CD4-positive, alpha-beta memory T cell (primary cell): ENCODE results near the gene JMJD6. TPM values are rescaled to one million over a fixed set of nuclear protein-coding genes. Genes with fewer than 3 reads are reported as not detected.

Experiments used
- CTCF ChIA-PET: fragments of 350-600 bp; sonication (Branson Sonifier 250); formaldehyde crosslinking; loops from one replicate; lab custom pipeline; 2021; ENCODE audit warnings: inconsistent platforms; ENCODE audit not compliant: partially characterized antibody; lab: Charles Lee
- POLR2A ChIA-PET: fragments of 350-600 bp; sonication (Branson Sonifier 250); formaldehyde crosslinking; loops from one replicate; lab custom pipeline; 2021; ENCODE audit not compliant: partially characterized antibody; lab: Charles Lee
- DNase-seq, 5 donors: peaks; one replicate each; pipeline versions ENCODE4 v3.0.0 to v3.0.0-alpha.2; 2020 to 2022; ENCODE audit warnings: mixed read lengths in 1 of 5
- H3K27ac ChIP-seq: one replicate; pipeline ENCODE4 v1.7.0; 2013; ENCODE audit warnings: low read depth, low read length
- H3K27me3 ChIP-seq: 2 replicates; pipeline ENCODE4 v1.7.0; 2013; ENCODE audit warnings: mild to moderate bottlenecking, low read length, moderate library complexity; ENCODE audit not compliant: insufficient read depth
- H3K36me3 ChIP-seq: 2 replicates; pipeline ENCODE4 v1.7.0; 2013; ENCODE audit warnings: mild to moderate bottlenecking, low read length, moderate library complexity; ENCODE audit not compliant: insufficient read depth
- H3K4me1 ChIP-seq: 2 replicates; pipeline ENCODE4 v1.7.0; 2013; ENCODE audit warnings: mild to moderate bottlenecking, low read length, moderate library complexity; ENCODE audit not compliant: insufficient read depth
- H3K4me3 ChIP-seq, 2 donors: one replicate each; pipeline ENCODE4 v1.7.0; 2013; ENCODE audit warnings: low read length in 2 of 2, mild to moderate bottlenecking in 1 of 2
- H3K9me3 ChIP-seq, 2 donors: one replicate each; pipeline ENCODE4 v1.7.0; 2013; ENCODE audit warnings: low read length in 2 of 2, control low read depth in 1 of 2; ENCODE audit not compliant: control insufficient read depth in 1 of 2
- H3K27ac Mint-ChIP-seq, 7 donors: one replicate each; pipeline ENCODE4 v1.8.0; 2020 to 2021; ENCODE audit warnings: mixed read lengths in 7 of 7, mild to moderate bottlenecking in 6 of 7, inconsistent platforms in 3 of 7, moderate library complexity in 3 of 7
- H3K27me3 Mint-ChIP-seq, 2 donors: one replicate each; pipeline ENCODE4 v1.8.0; 2020 to 2021; ENCODE audit warnings: mixed read lengths in 2 of 2
- H3K36me3 Mint-ChIP-seq, 2 donors: one replicate each; pipeline ENCODE4 v1.8.0; 2020 to 2021; ENCODE audit warnings: mixed read lengths in 2 of 2, inconsistent platforms in 1 of 2, mild to moderate bottlenecking in 1 of 2
- H3K4me1 Mint-ChIP-seq, 4 donors: one replicate each; pipeline ENCODE4 v1.8.0; 2020 to 2021; ENCODE audit warnings: mixed read lengths in 4 of 4, mild to moderate bottlenecking in 1 of 4
- H3K4me3 Mint-ChIP-seq, 8 donors: one replicate each; pipeline ENCODE4 v1.8.0; 2020 to 2021; ENCODE audit warnings: mixed read lengths in 8 of 8, mild to moderate bottlenecking in 7 of 8, moderate library complexity in 6 of 8, inconsistent platforms in 3 of 8
- H3K9me3 Mint-ChIP-seq, 8 donors: one replicate each; pipeline ENCODE4 v1.8.0; 2020 to 2021; ENCODE audit warnings: mixed read lengths in 8 of 8, mild to moderate bottlenecking in 5 of 8, inconsistent platforms in 3 of 8, moderate library complexity in 1 of 8
- intact Hi-C: fragments of 100-400 bp; cut with micrococcal nuclease; formaldehyde crosslinking; loops from one replicate; pipeline ENCODE4 v1.15.1; 2023
- polyA plus RNA-seq, 2 donors: library from polyadenylated mRNA; unstranded; fragments of 300-500 nt; fragmentation: Illumina TruSeq; gene quantifications; one replicate each; pipeline ENCODE4 v1.2.3, GENCODE V29; 2021
- total RNA-seq, 2 experiments: library from RNA; stranded (reverse); gene quantifications; one replicate each; pipeline ENCODE4 v1.2.3, GENCODE V29; 2021

The JMJD6 gene
- total and polyA plus RNA-seq, 4 experiments from 2014 or later = 22.1 to 62.1 (median 50.0) TPM

- peaks cover 85% of the 10 kb centered on the region for H3K36me3 ChIP-seq
- H3K9me3 ChIP-seq = no peaks in the 10 kb centered on the region
- no peak for DNase-seq
- intact Hi-C loops = no loop called here
- no peak overlapping the region for H3K27ac ChIP-seq
- H3K4me1 ChIP-seq = peaks cover 51% of the 10 kb centered on the region
- Mint-ChIP-seq H3K9me3 (no peaks in the 10 kb centered on the region), H3K4me1 (peaks cover 22 to 58% (median 40%) of the 10 kb centered on the region in 4 donors), H3K27me3 (no peaks in the 10 kb centered on the region), H3K27ac (peak overlapping the region in 3 of 7 donors; percentile 48 to 74 (median 55)), H3K4me3 (no peak overlapping the region), H3K36me3 (peaks cover 54 to 78% of the 10 kb centered on the region in 2 donors)
- CTCF ChIA-PET = interaction anchor here (1.0 kb wide), 1 partner anchor 197 kb away, joined by 3 read pairs; no protein-coding TSS in a partner anchor
- no peak overlapping the region for H3K4me3 ChIP-seq
- POLR2A ChIA-PET = interaction anchor here (0.6 to 1.4 kb wide), 3 partner anchors 9 to 97 kb away, joined by 3 to 4 read pairs (median 4); no protein-coding TSS in a partner anchor
- H3K27me3 ChIP-seq = no peaks in the 10 kb centered on the region
These were observed 6.2 kb downstream of the JMJD6 start for GRCh38 chr17:76720211-76720610.

GRCh38 chr17:76718516-76718915, 7.9 kb downstream of the JMJD6 start:
- Mint-ChIP-seq H3K27ac (peak overlapping the region in 4 of 7 donors; percentile 9 to 76 (median 55)), H3K9me3 (no peaks in the 10 kb centered on the region), H3K27me3 (no peaks in the 10 kb centered on the region), H3K4me1 (peaks cover 29 to 51% (median 40%) of the 10 kb centered on the region in 4 donors), H3K36me3 (peaks cover 67 to 77% of the 10 kb centered on the region in 2 donors), H3K4me3 (no peak overlapping the region)
- DNase-seq = no peak
- ChIA-PET POLR2A (interaction anchor here (0.6 to 6.1 kb wide), 4 partner anchors 8 to 46 kb away, joined by 3 to 50 read pairs (median 8); partner anchors contain the start of genes JMJD6, METTL23, MFSD11 and SRSF2), CTCF (interaction anchor here (0.5 to 3.2 kb wide), 4 partner anchors 14 to 195 kb away, joined by 3 to 10 read pairs (median 6); no protein-coding TSS in a partner anchor)
- H3K9me3 ChIP-seq = no peaks in the 10 kb centered on the region
- H3K4me1 ChIP-seq = peaks cover 46% of the 10 kb centered on the region
- no peak overlapping the region for H3K27ac ChIP-seq
- H3K27me3 ChIP-seq = no peaks in the 10 kb centered on the region
- H3K36me3 ChIP-seq = peaks cover 81% of the 10 kb centered on the region
- H3K4me3 ChIP-seq = no peak overlapping the region
- intact Hi-C loops = no loop called here

DNA sequence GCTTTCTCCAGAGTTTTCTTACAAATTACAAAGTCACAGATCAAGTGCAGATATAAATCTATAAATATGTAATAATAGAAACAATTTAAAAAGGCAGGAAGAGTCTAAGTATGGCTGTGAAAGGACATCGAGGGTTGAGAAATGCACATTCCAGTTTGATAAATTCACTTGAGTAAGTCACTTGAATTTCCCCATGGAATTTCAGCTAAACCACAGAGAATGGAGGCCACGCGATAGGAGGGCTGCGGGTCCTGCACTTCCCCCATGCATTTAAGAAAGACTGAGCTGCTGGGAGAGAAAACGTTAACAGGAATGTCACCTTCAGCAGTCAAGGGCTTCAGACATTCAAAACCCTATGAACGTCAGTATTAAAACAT, 9.6 kb downstream of the JMJD6 start:
- no peaks in the 10 kb centered on the region for H3K27me3 ChIP-seq
- no peak for DNase-seq
- peaks cover 68% of the 10 kb centered on the region for H3K36me3 ChIP-seq
- H3K9me3 Mint-ChIP-seq = no peaks in the 10 kb centered on the region
- intact Hi-C loops = no loop called here
- no peaks in the 10 kb centered on the region for H3K27me3 Mint-ChIP-seq
- H3K9me3 ChIP-seq = no peaks in the 10 kb centered on the region
- no peak overlapping the region for H3K4me3 Mint-ChIP-seq
- peaks cover 33% of the 10 kb centered on the region for H3K4me1 ChIP-seq
- POLR2A ChIA-PET = interaction anchor here (1.2 to 6.1 kb wide), 4 partner anchors 10 to 159 kb away, joined by 7 to 50 read pairs (median 14); partner anchors contain the start of genes JMJD6, METTL23, MFSD11 and SRSF2
- no peak overlapping the region for H3K4me3 ChIP-seq
- H3K4me1 Mint-ChIP-seq = peaks cover 29 to 43% (median 36%) of the 10 kb centered on the region in 4 donors
- peak overlapping the region; percentile 53 for H3K27ac ChIP-seq
- CTCF ChIA-PET = interaction anchor here (0.7 to 6.4 kb wide), 9 partner anchors 9 to 200 kb away, joined by 3 to 54 read pairs (median 5); partner anchors contain the start of genes JMJD6 and METTL23
- H3K27ac Mint-ChIP-seq = peak overlapping the region in 6 of 7 donors; percentile 87 to 96 (median 92)
- peaks cover 64 to 72% of the 10 kb centered on the region in 2 donors for H3K36me3 Mint-ChIP-seq

GRCh38 chr17:76716146-76716838, 10.1 kb downstream of the JMJD6 start:
- no peak overlapping the region for H3K4me3 ChIP-seq
- no peaks in the 10 kb centered on the region for H3K9me3 Mint-ChIP-seq
- H3K9me3 ChIP-seq = no peaks in the 10 kb centered on the region
- peak overlapping the region; percentile 87 to 96 (median 92) for H3K27ac Mint-ChIP-seq
- ChIA-PET CTCF (interaction anchor here (0.7 to 6.4 kb wide), 9 partner anchors 9 to 199 kb away, joined by 3 to 54 read pairs (median 5); partner anchors contain the start of genes JMJD6 and METTL23), POLR2A (interaction anchor here (1.2 to 6.1 kb wide), 3 partner anchors 10 to 159 kb away, joined by 7 to 50 read pairs (median 14); partner anchors contain the start of genes JMJD6 and METTL23)
- peak overlapping the region in 5 of 8 donors; percentile 24 to 70 (median 41) for H3K4me3 Mint-ChIP-seq
- H3K4me1 Mint-ChIP-seq = peaks cover 26 to 43% (median 34%) of the 10 kb centered on the region in 4 donors
- H3K27me3 ChIP-seq = no peaks in the 10 kb centered on the region
- no peaks in the 10 kb centered on the region for H3K27me3 Mint-ChIP-seq
- H3K4me1 ChIP-seq = peaks cover 37% of the 10 kb centered on the region
- peaks cover 63% of the 10 kb centered on the region for H3K36me3 ChIP-seq
- intact Hi-C loops = no loop called here
- H3K27ac ChIP-seq = peak overlapping the region; percentile 53
- peaks cover 59 to 66% of the 10 kb centered on the region in 2 donors for H3K36me3 Mint-ChIP-seq
- DNase-seq = peak; percentile 51 to 85 (median 70)

DNA sequence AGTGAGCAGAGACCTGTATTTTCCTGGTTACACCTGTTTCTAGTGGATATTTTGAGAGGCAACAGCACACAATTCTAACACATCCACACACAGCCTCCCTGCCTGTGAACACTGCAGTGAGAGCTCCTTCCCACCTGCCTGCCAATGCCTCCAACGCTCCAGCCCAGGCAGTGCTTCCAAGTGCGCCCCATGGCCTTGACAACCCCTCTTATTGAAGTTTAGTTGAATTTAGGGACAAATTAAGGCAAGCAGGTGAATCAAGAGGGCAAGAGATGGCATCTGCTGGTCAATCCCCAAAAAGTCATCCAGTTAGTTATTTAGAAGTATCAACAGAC, 10.9 kb downstream of the JMJD6 start:
- CTCF ChIA-PET = interaction anchor here (1.3 to 6.4 kb wide), 10 partner anchors 10 to 192 kb away, joined by 3 to 54 read pairs (median 12); partner anchors contain the start of genes JMJD6 and METTL23
- H3K4me3 ChIP-seq = no peak overlapping the region
- Mint-ChIP-seq H3K4me3 (peak overlapping the region in 1 of 8 donors; percentile 36), H3K9me3 (no peaks in the 10 kb centered on the region), H3K4me1 (peaks cover 24 to 46% (median 34%) of the 10 kb centered on the region in 4 donors), H3K36me3 (peaks cover 52 to 61% of the 10 kb centered on the region in 2 donors), H3K27ac (peak overlapping the region; percentile 38 to 94 (median 92)), H3K27me3 (no peaks in the 10 kb centered on the region)
- peaks cover 36% of the 10 kb centered on the region for H3K4me1 ChIP-seq
- H3K27me3 ChIP-seq = no peaks in the 10 kb centered on the region
- peaks cover 55% of the 10 kb centered on the region for H3K36me3 ChIP-seq
- POLR2A ChIA-PET = interaction anchor here (0.9 to 6.1 kb wide), 5 partner anchors 11 to 158 kb away, joined by 3 to 50 read pairs (median 7); partner anchors contain the start of genes JMJD6 and METTL23
- no peaks in the 10 kb centered on the region for H3K9me3 ChIP-seq
- no peak for DNase-seq
- peak overlapping the region; percentile 53 for H3K27ac ChIP-seq
- intact Hi-C loops = loop anchor here (1.0 kb wide), 2 partner anchors 157 to 192 kb away; no protein-coding TSS in a partner anchor

DNA sequence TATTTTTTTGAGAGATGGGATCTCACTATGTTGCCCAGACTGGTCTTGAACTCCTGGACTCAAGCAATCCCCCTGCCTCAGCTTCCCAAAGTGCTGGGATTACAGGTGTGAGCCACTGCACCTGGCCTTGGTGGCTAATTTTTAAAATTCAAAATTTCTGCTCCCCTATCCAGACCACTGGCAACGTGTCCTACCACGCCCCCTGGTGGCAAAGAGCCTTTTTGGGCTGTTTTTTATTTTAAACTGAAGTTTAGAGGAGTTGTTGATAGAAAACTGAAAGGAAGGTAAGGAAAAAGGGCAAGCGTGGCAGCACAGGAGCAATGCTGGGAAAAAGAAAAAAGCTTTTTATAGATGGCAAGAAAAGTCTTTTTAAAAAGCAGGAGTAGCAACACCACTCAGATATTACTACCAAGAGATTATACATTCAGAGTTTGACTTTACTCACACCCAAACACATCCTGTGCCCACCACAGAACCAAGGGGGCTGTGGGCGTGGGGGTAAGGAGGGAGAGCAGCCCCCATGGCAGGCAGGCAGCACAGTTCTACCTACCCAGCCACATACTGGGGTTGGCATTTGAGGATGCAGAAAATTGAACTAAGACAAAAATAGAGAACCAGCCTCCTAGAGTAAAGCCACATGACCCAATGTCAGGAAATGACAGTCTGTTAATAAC, 11.4 kb downstream of the JMJD6 start:
- Histone ChIP-seq H3K4me1 (peaks cover 39% of the 10 kb centered on the region), H3K36me3 (peaks cover 50% of the 10 kb centered on the region), H3K27me3 (no peaks in the 10 kb centered on the region), H3K9me3 (no peaks in the 10 kb centered on the region), H3K27ac (peak overlapping the region; percentile 53), H3K4me3 (no peak overlapping the region)
- peak overlapping the region in 5 of 8 donors; percentile 1 to 33 (median 14) for H3K4me3 Mint-ChIP-seq
- intact Hi-C loops = loop anchor here (1.0 to 5.0 kb wide), 3 partner anchors 122 to 192 kb away; no protein-coding TSS in a partner anchor
- DNase-seq = peak; percentile 63 to 75 (median 71)
- peak overlapping the region; percentile 72 to 94 (median 87) for H3K27ac Mint-ChIP-seq
- no peaks in the 10 kb centered on the region for H3K9me3 Mint-ChIP-seq
- H3K4me1 Mint-ChIP-seq = peaks cover 24 to 46% (median 35%) of the 10 kb centered on the region in 4 donors
- ChIA-PET CTCF (interaction anchor here (1.1 to 6.4 kb wide), 17 partner anchors 11 to 192 kb away, joined by 3 to 54 read pairs (median 6); partner anchors contain the start of genes JMJD6 and METTL23), POLR2A (interaction anchor here (0.9 to 6.1 kb wide), 8 partner anchors 9 to 192 kb away, joined by 3 to 50 read pairs (median 6); partner anchors contain the start of genes JMJD6 and METTL23)
- H3K27me3 Mint-ChIP-seq = no peaks in the 10 kb centered on the region
- peaks cover 48 to 56% of the 10 kb centered on the region in 2 donors for H3K36me3 Mint-ChIP-seq
